Camera-type eye (tissue), 1 donor: ENCODE data around the gene TRIM37. TPM values are rescaled to one million over a fixed set of nuclear protein-coding genes. Genes with fewer than 3 reads are reported as not detected.

Experiments used
- total RNA-seq: library from RNA; depleted of rRNA; stranded (reverse); fragments of >200 nt; gene quantifications from one replicate; pipeline ENCODE4 v1.2.3, GENCODE V29; 2014

The TRIM37 gene, protein sequence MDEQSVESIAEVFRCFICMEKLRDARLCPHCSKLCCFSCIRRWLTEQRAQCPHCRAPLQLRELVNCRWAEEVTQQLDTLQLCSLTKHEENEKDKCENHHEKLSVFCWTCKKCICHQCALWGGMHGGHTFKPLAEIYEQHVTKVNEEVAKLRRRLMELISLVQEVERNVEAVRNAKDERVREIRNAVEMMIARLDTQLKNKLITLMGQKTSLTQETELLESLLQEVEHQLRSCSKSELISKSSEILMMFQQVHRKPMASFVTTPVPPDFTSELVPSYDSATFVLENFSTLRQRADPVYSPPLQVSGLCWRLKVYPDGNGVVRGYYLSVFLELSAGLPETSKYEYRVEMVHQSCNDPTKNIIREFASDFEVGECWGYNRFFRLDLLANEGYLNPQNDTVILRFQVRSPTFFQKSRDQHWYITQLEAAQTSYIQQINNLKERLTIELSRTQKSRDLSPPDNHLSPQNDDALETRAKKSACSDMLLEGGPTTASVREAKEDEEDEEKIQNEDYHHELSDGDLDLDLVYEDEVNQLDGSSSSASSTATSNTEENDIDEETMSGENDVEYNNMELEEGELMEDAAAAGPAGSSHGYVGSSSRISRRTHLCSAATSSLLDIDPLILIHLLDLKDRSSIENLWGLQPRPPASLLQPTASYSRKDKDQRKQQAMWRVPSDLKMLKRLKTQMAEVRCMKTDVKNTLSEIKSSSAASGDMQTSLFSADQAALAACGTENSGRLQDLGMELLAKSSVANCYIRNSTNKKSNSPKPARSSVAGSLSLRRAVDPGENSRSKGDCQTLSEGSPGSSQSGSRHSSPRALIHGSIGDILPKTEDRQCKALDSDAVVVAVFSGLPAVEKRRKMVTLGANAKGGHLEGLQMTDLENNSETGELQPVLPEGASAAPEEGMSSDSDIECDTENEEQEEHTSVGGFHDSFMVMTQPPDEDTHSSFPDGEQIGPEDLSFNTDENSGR
- 63.7 TPM for total RNA-seq

DNA sequence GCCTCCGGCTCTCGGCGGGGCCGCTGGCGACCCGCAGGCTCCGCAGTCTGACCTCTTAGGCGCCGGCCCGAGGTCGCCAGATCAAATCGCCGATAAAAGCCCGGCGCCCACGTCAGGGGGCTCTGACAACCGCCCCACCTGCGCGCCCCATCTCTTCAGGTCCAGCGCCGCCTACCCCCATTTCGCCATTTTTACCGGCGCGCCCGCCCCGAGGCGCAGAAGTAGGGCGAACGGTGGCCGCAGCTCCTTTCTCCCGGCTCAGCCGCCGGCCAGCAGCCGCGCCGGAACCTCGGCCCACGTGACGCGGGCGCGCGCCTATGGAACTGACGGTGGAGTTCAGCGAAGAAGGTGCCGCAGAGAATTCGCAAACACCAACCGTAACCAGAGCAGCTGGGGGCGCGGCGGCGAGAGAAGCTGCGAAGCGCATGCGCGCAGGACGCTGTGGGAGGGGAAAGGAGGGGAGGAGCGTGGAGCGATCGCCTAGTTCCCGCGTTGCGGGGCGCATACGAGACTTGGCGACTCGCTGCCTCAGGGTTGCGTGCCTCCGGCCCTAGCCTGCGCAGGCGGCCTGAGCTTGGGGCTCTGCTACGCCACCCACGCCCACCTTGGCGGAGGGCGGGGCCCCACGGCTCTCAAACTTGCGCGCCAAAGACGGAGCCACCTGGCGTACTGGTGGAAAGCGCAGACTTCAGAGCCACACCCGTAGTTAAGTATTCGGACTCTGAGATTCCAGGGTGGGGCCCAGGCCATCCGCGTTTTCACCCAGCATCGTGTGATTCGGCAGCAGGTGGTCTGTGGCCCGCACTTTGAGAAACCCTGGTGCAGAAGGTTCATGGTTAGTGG lies at the start of gene TRIM37:
Gene TRIM37, minus strand, starts transcription at position 418 of the 843 bp plus-strand sequence. CDS start 419 bp downstream, outside the sequence.

DNA sequence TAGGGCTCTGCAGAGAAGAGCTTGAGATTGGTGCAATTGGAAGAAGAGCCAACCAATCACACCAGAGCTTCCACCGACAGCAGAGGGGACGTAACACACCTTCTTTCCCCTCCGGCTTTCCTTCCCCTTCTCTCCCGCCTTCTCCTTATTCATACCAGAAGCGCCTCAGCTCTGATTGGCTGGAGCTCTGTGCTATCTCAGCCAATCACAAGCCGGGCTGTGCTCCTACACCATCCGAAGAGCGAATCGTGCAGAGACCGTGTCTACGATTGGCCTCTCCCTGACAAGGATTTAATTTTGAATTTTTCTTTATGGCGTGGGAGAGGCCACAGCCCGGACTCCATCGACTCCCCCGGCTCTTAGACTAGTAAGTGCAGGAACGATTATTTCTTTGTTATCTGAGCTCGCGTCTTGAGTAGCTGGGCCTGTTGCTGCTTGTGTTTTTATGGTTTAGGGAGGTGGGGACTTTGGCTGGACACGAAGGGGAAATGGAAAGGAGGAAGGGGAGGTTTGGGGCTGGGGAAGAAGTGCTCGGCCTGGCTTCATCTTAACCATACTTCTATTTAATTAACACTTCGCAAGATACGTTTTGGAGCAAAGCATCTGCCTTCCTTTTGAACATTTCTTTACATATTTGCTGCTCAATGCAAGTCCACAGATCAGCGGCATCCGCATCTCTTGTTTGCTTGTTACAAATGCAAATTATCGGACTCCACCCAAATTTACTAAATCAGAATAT lies 48.9 kb upstream of the TRIM37 start, which contains the start of gene PRR11:
Gene PRR11, plus strand, starts transcription at position 308 of the 739 bp plus-strand sequence. CDS start 14,007 bp downstream, outside the sequence.

DNA sequence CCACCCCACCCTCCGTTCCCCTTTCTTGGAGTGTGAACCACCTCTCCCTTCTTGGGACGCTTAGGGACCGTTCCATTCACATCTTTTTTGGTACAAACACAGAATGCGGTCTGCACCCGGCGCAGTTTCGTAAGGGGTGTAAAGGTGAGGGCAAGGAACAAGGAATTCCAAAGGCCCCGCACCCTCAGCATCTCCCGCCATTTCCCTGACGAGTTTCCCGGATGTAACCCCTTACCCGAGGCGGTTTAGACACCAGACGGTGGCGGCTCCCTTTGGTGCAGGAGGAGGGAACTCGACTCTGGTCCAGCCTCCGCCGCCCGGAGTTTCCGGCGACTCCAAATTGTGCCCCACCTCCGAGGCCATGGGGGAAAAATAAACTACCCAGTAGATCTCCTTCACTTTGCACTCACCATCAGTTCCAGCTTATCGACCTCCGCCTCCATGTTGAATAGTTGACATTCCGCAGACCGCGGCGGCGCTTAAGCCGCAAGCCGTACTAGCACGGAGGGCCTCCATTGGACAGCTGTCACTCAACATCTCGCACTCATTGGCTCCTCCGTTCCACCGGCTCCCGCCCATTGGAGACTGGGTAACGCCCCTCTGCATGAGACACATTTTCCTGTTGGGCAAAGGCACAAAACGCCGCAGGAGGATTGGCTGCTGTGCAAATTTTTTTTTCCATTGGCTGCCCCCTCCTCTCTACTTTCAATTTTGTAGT lies 48.2 kb upstream of the TRIM37 start, which contains the start of gene SKA2:
Gene SKA2, minus strand, starts transcription at position 466 of the 718 bp plus-strand sequence. Its CDS starts 23 bp downstream, at position 443.

Other genes starting within 250 kb of the TRIM37 start
- 120 TPM for gene SKA2, start 48.3 kb upstream of the TRIM37 start, total RNA-seq
- gene PRR11, start 48.9 kb upstream of the TRIM37 start, total RNA-seq: 255 TPM
- gene SMG8, start 103.2 kb upstream of the TRIM37 start, total RNA-seq: 22.5 TPM
- 15.1 TPM for gene GDPD1, start 113.6 kb upstream of the TRIM37 start, total RNA-seq
- gene YPEL2, start 224.8 kb upstream of the TRIM37 start, total RNA-seq: 76.4 TPM